Karpas-422 (cell line): ENCODE measurements around the gene TMEM115. TPM values are rescaled to one million over a fixed set of nuclear protein-coding genes. Genes with fewer than 3 reads are reported as not detected.
"Not testable (repeated sequence)": the region's sequence is repeated elsewhere in the genome, so short reads cannot be mapped to it uniquely, and the experiment has no call there.

Source experiments
- DNase-seq: peaks from one replicate; pipeline ENCODE4 v3.0.0-alpha.2; 2015
- H2AFZ ChIP-seq: fragments of 200-600 bp; sonication (generic); 2 replicates; pipeline ENCODE4 v1.6.1; 2014; ENCODE audit warnings: antibody characterized with exemption, low read length, mixed read lengths
- H3K27ac ChIP-seq: fragments of 200-600 bp; sonication (generic); 2 replicates; pipeline ENCODE4 v1.5.1; 2014; ENCODE audit warnings: mild to moderate bottlenecking, low read length, moderate library complexity
- H3K27me3 ChIP-seq: fragments of 200-600 bp; sonication (generic); 2 replicates; pipeline ENCODE4 v1.6.1; 2014; ENCODE audit warnings: low read length, mixed read lengths
- H3K36me3 ChIP-seq: fragments of 200-600 bp; sonication (generic); 2 replicates; pipeline ENCODE4 v1.6.1; 2014; ENCODE audit warnings: low read length, mixed read lengths; ENCODE audit not compliant: insufficient read depth
- H3K4me1 ChIP-seq: fragments of 200-600 bp; sonication (generic); 2 replicates; pipeline ENCODE4 v1.6.1; 2014; ENCODE audit warnings: mild to moderate bottlenecking, low read length, mixed read lengths
- H3K4me2 ChIP-seq: fragments of 200-600 bp; sonication (generic); 2 replicates; pipeline ENCODE4 v1.6.1; 2014; ENCODE audit warnings: low read length, low read depth, mild to moderate bottlenecking; ENCODE audit not compliant: poor library complexity, severe bottlenecking
- H3K4me3 ChIP-seq: fragments of 200-600 bp; sonication (generic); 2 replicates; pipeline ENCODE4 v1.5.1; 2014; ENCODE audit warnings: mild to moderate bottlenecking, antibody characterized with exemption, low read length, mixed read lengths
- H3K79me2 ChIP-seq: fragments of 200-600 bp; sonication (generic); 2 replicates; pipeline ENCODE4 v1.6.1; 2014; ENCODE audit warnings: mild to moderate bottlenecking, low read length, mixed read lengths
- H3K9ac ChIP-seq: fragments of 200-600 bp; sonication (generic); 2 replicates; pipeline ENCODE4 v1.6.0; 2014; ENCODE audit warnings: low read length
- H3K9me2 ChIP-seq: fragments of 200-600 bp; sonication (generic), shearing (Covaris generic); replicated peaks from 2 replicates; pipeline ENCODE4 v1.6.0; 2014; ENCODE audit warnings: mild to moderate bottlenecking, low read length, moderate library complexity; ENCODE audit not compliant: insufficient read depth
- H3K9me3 ChIP-seq: fragments of 300-700, 200-600 bp; sonication (generic); 2 replicates; pipeline ENCODE4 v1.6.1; 2014; ENCODE audit warnings: low read length, mixed read lengths
- H4K20me1 ChIP-seq: fragments of 200-600 bp; sonication (generic); 2 replicates; pipeline ENCODE4 v1.6.1; 2014; ENCODE audit warnings: mild to moderate bottlenecking, antibody characterized with exemption, low read length, low read depth; ENCODE audit not compliant: insufficient read depth
- total RNA-seq: library from RNA; depleted of rRNA; stranded (reverse); fragments of >200 nt; shearing (Covaris generic); gene quantifications from 2 replicates; pipeline ENCODE4 v1.2.3, GENCODE V29; 2014; ENCODE audit warnings: low replicate concordance

Gene TMEM115
- total RNA-seq, 1 experiment from 2014 or later, result 13.8 TPM

- Histone ChIP-seq H3K4me1 (peaks cover 21% of the 10 kb centered on the region), H3K36me3 (peaks cover 6% of the 10 kb centered on the region; the same call in 1 of the 2 replicates), H3K79me2 (peaks cover 22% of the 10 kb centered on the region), H3K27me3 (no peaks in the 10 kb centered on the region), H3K9ac (no peak overlapping the region), H3K4me2 (no peak overlapping the region), H3K9me3 (no peaks in the 10 kb centered on the region), H3K4me3 (no peak overlapping the region), H4K20me1 (no peaks in the 10 kb centered on the region; the same call in 1 of the 2 replicates), H2AFZ (no peak overlapping the region), H3K27ac (no peak overlapping the region), H3K9me2 (no peaks in the 10 kb centered on the region)
- no peak for DNase-seq
Measured at GRCh38 chr3:50318615-50319014, 40.7 kb downstream of the TMEM115 start.

- Histone ChIP-seq H3K4me1 (peaks cover 21% of the 10 kb centered on the region), H3K4me3 (no peak overlapping the region)
- no peak for DNase-seq
Measured at GRCh38 chr3:50318163-50318562, 41.2 kb downstream of the TMEM115 start.

GRCh38 chr3:50317300-50317699 is 42.0 kb downstream of the TMEM115 start:
- no peak overlapping the region for H3K4me2 ChIP-seq
- no peaks in the 10 kb centered on the region for H3K9me2 ChIP-seq
- H2AFZ ChIP-seq, result no peak overlapping the region
- peaks cover 22% of the 10 kb centered on the region for H3K79me2 ChIP-seq
- no peaks in the 10 kb centered on the region; the same call in 1 of the 2 replicates for H4K20me1 ChIP-seq
- DNase-seq, result no peak
- no peak overlapping the region for H3K4me3 ChIP-seq
- H3K36me3 ChIP-seq, result peaks cover 6% of the 10 kb centered on the region; the same call in 1 of the 2 replicates
- no peaks in the 10 kb centered on the region for H3K9me3 ChIP-seq
- no peaks in the 10 kb centered on the region for H3K27me3 ChIP-seq
- peaks cover 21% of the 10 kb centered on the region for H3K4me1 ChIP-seq
- no peak overlapping the region for H3K27ac ChIP-seq
- no peak overlapping the region for H3K9ac ChIP-seq

More at GRCh38 chr3:50318163-50318562, 41.2 kb downstream of the TMEM115 start:
- H3K36me3 ChIP-seq, result peaks cover 6% of the 10 kb centered on the region; the same call in 1 of the 2 replicates
- no peaks in the 10 kb centered on the region; the same call in 1 of the 2 replicates for H4K20me1 ChIP-seq
- H2AFZ ChIP-seq, result no peak overlapping the region
- H3K4me2 ChIP-seq, result no peak overlapping the region
- no peak overlapping the region for H3K9ac ChIP-seq
- H3K27me3 ChIP-seq, result no peaks in the 10 kb centered on the region
- H3K79me2 ChIP-seq, result peaks cover 22% of the 10 kb centered on the region
- H3K9me3 ChIP-seq, result no peaks in the 10 kb centered on the region
- no peak overlapping the region for H3K27ac ChIP-seq
- H3K9me2 ChIP-seq, result no peaks in the 10 kb centered on the region

- Histone ChIP-seq H3K9me3 (no peaks in the 10 kb centered on the region), H3K4me3 (no peak overlapping the region), H2AFZ (no peak overlapping the region), H3K27ac (no peak overlapping the region), H3K9ac (no peak overlapping the region), H3K4me2 (no peak overlapping the region), H3K4me1 (peaks cover 16% of the 10 kb centered on the region), H3K36me3 (peaks cover 6% of the 10 kb centered on the region; the same call in 1 of the 2 replicates), H3K27me3 (no peaks in the 10 kb centered on the region), H3K79me2 (peaks cover 22% of the 10 kb centered on the region), H3K9me2 (no peaks in the 10 kb centered on the region), H4K20me1 (no peaks in the 10 kb centered on the region; the same call in 1 of the 2 replicates)
- peak; percentile 55 for DNase-seq
Measured at GRCh38 chr3:50316657-50317242, 42.6 kb downstream of the TMEM115 start.

- no peaks in the 10 kb centered on the region for H3K9me3 ChIP-seq
- no peak overlapping the region for H3K4me2 ChIP-seq
- H3K36me3 ChIP-seq, result peaks cover 6% of the 10 kb centered on the region; the same call in 1 of the 2 replicates
- no peak overlapping the region for H3K4me3 ChIP-seq
- H3K79me2 ChIP-seq, result peaks cover 11% of the 10 kb centered on the region
- DNase-seq, result no peak
- H4K20me1 ChIP-seq, result no peaks in the 10 kb centered on the region
- no peak overlapping the region for H3K27ac ChIP-seq
- no peaks in the 10 kb centered on the region for H3K9me2 ChIP-seq
- peaks cover 6% of the 10 kb centered on the region for H3K4me1 ChIP-seq
- H2AFZ ChIP-seq, result no peak overlapping the region
- H3K9ac ChIP-seq, result no peak overlapping the region
- no peaks in the 10 kb centered on the region for H3K27me3 ChIP-seq
Measured at GRCh38 chr3:50314816-50315215, 44.5 kb downstream of the TMEM115 start.

GRCh38 chr3:50314342-50314741 is 45.0 kb downstream of the TMEM115 start:
- H3K27me3 ChIP-seq, result no peaks in the 10 kb centered on the region
- H3K36me3 ChIP-seq, result peaks cover 4% of the 10 kb centered on the region; the same call in 1 of the 2 replicates
- peak overlapping the region; percentile 43; the same call in 1 of the 2 replicates for H3K27ac ChIP-seq
- no peaks in the 10 kb centered on the region for H3K9me2 ChIP-seq
- H4K20me1 ChIP-seq, result no peaks in the 10 kb centered on the region
- H3K4me2 ChIP-seq, result no peak overlapping the region
- peaks cover 7% of the 10 kb centered on the region; the same call in 1 of the 2 replicates for H3K79me2 ChIP-seq
- H3K9ac ChIP-seq, result peak overlapping the region; percentile 28; the same call in 1 of the 2 replicates
- DNase-seq, result no peak
- H3K4me1 ChIP-seq, result peaks cover 6% of the 10 kb centered on the region
- H3K4me3 ChIP-seq, result no peak overlapping the region
- H3K9me3 ChIP-seq, result no peaks in the 10 kb centered on the region
- H2AFZ ChIP-seq, result no peak overlapping the region

GRCh38 chr3:50312041-50312440 is 47.3 kb downstream of the TMEM115 start:
- DNase-seq, H3K4me1 ChIP-seq, H3K36me3 ChIP-seq, H2AFZ ChIP-seq, H3K9ac ChIP-seq, H3K4me3 ChIP-seq, H3K9me2 ChIP-seq, H3K27ac ChIP-seq, H3K79me2 ChIP-seq, H3K9me3 ChIP-seq, H3K4me2 ChIP-seq, H3K27me3 ChIP-seq, H4K20me1 ChIP-seq: not testable (repeated sequence)
